ENCODE measurements around the gene TMX1.
"Not testable (repeated sequence)": the region's sequence is repeated elsewhere in the genome, so short reads cannot be mapped to it uniquely, and the experiment has no call there.

The TMX1 gene, protein sequence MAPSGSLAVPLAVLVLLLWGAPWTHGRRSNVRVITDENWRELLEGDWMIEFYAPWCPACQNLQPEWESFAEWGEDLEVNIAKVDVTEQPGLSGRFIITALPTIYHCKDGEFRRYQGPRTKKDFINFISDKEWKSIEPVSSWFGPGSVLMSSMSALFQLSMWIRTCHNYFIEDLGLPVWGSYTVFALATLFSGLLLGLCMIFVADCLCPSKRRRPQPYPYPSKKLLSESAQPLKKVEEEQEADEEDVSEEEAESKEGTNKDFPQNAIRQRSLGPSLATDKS

DNA sequence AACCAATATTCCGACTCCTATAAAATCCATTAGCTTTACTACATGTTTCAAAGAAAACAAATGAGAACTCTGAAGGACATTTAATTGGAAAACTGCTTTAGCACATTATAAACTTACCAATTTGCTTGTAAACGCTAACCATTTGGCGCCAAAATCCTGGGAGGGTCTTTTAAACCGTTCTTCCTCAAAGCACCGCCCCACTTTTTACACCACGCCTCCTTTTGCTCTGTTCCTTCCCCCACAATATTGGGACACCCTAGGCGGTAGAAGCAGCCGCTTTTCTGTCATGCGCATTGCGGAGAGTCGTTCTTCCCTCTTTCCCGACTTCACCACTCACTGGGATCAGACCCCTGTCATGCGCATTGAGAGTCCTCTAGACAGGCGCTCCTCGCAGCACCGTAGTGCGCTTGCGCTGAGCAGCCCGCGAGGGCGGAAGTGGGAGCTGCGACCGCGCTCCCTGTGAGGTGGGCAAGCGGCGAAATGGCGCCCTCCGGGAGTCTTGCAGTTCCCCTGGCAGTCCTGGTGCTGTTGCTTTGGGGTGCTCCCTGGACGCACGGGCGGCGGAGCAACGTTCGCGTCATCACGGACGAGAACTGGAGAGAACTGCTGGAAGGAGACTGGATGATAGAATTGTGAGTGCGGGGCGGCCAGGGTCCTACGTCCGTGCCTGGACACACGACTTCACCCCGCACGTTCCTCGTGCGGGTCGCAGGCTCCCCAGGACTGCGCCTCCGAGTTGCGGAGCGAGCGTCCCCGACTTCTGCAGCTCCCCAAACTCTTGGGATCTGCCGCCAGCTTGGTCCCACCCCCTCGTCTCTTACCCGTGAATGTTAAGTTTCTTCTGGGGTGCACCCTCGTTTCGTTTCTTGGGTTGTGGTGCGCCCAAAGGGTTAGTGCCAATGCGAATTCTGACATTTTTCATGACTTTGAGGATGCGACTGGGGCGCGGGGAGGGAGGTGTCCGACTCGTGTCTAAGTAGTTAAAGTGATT lies at the start of gene TMX1:
Gene TMX1 (plus strand): TSS at position 435 of the 991 bp plus-strand sequence. CDS start 46 bp downstream, at position 481.
- DNase-seq (ENCODE audit: low read depth in 2 of 2), result peak; percentile 98 to 99

DNA sequence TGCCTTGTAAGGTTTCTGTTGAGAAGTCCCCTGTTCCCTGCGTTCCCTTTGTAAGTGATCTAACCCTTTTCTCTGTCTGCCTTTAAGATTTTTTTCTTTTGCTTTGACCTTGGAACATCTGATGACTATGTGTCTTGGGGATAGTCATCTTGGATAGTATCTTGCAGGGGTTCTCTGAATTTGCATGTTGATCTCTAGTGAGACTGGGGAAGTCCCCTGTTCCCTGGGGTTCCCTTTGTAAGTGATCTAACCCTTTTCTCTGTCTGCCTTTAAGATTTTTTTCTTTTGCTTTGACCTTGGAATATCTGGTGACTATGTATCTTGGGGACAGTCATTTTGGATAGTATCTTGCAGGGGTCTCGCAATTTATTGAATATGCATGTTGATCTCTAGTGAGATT lies 38.2 kb upstream of the TMX1 start:
- DNase-seq (ENCODE audit: low read depth in 2 of 2), result no peak

DNA sequence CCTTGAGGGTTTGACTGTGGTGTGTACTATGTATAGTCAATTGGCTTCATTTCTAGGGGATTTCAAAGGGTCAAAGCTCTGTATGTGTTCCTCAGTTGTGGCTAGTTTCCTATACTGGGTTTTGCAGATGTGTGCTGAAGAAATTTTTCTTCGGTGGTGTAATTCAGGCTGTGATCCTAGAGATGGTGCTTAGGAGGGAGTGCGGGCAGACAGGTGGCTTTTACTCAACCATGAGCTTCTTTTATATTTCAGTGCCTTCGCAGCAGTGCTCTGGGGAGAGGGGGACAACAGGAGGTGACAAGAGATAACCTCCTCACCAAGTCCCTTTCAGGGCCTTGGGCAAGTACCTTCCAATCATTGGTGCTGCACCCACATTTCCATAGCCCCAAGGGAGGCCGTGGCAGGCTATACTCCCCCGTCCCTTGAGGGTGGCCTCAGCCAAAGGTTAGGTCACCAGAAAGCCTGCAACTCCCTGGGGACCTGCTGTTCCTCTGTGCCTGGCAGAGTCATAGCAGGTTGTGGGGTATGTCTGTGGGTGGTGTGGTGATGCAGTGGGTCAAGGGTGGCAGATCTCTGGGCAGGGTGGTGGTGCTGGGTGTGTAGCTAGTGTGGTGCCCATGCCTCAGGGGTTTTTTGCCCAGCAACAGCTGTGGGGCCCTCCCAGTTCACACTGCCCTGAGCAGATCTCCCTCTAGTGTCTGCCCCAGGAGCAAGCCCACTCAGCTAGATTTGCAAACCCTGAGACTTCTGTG lies 37.0 kb upstream of the TMX1 start:
- DNase-seq (ENCODE audit: low read depth in 2 of 2), result no peak

DNA sequence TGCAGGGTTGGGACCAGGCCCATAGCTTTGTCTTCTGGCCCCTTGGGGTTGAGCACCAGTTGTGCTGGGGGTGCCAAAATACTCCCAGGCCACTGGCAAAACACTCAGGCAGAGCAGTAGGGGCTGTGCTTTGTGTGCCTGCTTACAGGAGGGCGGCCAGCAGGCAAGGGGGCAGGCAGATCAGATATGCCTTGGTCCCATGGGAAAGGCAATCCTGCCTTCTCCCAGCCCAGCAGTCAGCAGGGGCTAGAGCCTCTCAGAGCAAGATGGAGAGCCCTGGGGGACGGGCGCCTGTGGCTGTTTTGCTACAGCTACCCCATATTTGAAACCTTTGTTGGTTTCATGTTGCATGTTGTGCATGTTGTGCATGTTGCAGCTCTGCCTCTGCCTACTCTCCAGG lies 36.2 kb upstream of the TMX1 start:
- no peak for DNase-seq (ENCODE audit: low read depth in 2 of 2)

DNA sequence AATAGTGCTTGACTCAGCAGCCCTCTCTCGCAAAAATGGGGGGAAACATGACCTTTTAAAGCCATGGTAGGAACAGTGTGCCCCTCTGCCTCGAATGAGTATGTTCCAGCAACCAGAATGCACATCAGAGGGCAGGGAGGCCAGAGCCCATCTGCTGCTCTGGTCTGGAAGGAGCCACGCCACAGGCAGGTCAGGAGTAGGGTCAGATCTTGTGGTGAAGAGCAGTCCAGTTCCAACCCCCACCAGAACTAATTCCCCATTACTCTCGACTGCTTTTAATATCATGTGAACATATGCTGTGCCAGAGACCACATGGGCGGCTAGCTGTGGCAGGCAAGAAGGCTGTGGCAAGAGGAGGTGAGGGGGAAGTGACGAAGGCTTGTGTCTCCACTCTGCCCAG lies 34.6 kb upstream of the TMX1 start:
- no peak for DNase-seq (ENCODE audit: low read depth in 2 of 2)

DNA sequence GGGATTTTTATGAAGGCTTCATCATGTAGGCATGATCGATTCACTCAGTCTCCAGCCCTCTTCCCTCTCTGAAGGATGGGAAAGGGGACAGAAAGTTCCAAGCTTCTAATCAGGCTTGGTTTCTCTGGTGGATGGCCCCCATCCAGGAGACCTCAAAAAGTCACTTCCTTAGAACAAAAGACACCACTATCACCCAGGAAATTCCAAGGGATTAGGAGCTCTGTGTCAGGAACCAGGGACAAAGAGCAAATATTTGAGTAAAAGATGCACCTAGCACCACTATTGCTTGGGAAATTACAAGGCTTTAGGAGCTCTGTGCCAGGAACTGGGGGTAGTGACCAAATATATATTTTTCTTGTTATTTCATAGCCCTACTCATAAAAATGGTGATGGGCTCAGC lies 33.6 kb upstream of the TMX1 start:
- no peak for DNase-seq (ENCODE audit: low read depth in 2 of 2)

DNA sequence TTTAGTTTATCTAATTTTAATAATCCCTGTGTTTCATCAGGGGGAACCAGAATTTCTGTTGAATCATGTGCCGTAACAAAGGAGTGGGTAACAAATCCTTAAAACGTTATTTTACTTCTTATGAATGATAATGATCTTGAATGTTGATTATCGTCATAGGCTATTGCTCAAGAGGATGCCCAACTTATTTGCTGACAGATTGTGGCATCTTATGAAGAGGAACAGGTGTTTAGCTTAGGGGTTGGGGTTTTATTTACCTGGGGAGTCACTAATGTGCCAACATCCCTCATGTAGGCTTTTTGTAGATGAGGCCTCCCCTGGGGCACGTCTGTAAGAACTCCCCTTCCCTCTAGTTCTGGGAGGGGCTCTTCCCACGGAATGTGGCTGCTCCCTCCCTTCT lies 32.4 kb upstream of the TMX1 start:
- DNase-seq (ENCODE audit: low read depth in 2 of 2), result no peak

DNA sequence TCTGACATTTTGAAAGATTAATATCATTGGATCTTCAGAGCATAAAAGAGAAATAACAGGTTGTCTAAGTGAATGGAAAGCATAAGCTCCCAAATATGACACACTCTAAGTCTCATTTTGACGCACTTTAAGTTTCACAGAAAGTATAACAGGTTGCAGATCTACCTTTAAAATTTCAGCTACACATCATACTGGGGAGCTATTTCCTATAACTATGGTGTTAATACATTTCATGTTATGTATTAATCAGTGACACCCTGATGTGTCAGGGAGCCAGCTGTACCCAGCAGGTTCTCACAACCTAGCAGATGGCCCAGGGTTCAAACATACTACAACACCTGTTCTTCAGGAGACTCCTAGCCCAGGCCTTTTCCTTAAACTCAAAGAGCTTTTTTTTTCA lies 31.1 kb upstream of the TMX1 start:
- DNase-seq (ENCODE audit: low read depth in 2 of 2), result no peak

DNA sequence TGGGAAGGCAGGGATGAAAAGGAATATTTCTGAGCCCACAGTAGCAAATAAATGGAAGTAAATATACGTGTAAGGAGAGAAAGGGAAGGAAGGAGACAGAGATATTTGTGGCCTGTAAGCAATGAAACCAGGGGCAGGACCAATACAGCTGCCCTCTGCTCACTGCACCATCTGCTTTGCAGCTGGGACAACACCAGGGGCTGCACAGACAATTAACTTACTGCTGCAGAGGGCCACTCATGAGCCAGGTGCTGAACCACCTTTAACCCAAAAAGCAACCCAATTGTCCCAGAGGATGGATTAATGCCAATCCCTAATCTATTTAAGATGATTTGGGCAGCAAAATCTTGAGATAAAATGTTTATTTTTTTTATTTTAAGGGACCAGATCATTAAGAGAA lies 30.6 kb upstream of the TMX1 start:
- no peak for DNase-seq (ENCODE audit: low read depth in 2 of 2)

DNA sequence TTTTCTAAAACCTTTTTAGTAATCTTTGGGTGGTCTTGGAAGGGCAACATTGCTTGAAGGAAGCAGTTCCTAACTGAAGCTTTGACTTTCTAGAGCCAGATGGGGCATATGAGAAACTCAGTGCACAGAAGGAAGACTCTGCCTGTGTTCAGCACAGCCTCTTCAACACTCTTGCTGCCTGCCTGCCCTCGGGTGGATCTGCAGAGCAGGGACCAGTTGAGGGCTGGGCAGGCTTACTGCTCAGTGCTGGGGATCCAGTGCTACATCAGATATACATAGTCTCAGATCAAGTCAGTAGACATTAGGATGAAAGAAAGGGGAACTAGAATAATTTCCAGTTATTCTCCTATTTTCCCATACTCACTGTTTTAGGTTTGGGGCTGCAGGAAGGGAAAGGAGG lies 29.5 kb upstream of the TMX1 start:
- no peak for DNase-seq (ENCODE audit: low read depth in 2 of 2)

DNA sequence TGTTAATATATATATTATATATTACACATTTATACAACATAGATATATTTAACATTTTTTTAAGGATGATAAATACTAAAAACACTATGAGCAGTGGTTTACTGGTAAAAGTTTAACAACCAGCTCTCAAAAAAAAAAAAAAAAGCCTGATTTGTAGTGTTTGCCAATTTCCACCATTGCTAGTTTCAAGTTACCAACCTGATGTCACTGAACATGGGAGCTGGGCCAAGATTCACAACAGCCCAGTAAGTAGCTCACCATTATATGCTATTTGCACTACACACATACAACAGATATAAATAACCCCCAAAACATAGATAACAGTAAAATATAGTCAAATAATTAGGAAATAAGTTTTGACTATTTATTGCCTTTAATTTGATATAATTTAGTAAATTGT lies 28.9 kb upstream of the TMX1 start:
- DNase-seq (ENCODE audit: low read depth in 2 of 2), result peak in 1 of 2 experiments; percentile 1

DNA sequence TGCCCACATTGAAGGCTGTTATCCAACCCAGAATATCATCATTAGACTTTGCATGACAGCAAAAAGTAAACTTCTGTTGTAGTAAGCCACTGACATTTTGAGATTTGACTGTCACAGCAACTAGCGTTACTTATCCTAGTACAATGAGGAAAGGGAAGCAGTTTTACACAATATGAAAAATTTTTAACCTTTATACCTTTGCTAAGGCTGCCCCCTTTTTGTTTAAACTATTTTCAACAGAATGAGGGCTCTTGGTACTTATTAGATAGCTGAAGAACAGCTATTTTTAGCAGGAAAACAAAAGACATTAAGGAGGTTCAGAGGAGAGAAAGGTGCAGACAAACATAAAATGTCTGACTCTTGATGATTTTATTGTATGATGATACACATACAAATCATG lies 23.4 kb upstream of the TMX1 start:
- no peak for DNase-seq (ENCODE audit: low read depth in 2 of 2)

DNA sequence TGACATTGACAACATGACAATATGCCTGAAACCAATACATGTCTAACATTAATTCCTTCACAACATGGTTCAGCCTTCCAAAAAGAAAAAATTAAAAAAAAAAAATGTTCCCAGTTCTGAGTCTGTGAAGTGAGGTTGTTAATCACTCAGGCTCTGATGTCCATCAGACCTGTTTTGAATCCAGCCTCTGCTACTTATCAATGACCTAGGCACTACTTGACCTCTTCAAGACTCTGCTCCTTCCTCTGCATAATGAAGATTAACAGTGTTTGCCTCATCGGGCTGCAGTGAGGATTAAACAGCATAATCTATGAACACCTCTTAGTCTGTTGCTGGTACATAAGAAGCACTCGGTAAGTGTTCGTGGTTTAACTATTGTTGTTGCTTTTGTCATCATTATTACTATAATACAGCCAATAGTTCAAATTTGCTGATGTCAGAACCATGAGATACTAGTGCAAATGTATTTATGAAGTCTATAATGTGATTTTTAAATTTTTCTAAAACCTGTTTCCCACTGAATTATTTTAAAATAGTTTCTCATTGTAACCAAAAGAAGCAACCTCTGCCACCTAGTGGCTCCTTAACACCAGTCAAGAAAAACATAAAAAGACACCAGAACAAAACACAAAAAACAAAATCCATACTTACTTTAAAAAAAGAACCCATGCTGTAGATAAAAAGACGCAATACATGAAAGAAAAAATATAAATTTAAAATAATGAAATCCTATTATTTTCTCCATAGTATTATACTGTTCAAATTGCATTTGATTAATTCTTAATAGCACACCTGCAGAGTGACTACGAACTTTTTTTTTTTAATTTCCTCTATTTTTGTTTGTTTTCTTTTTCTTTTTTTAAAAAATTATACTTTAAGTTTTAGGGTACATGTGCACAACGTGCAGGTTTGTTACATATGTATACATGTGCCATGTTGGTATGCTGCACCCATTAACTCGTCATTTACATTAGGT lies 20.3 kb upstream of the TMX1 start:
- peak in 1 of 2 experiments; percentile 7 for DNase-seq (ENCODE audit: low read depth in 2 of 2)

DNA sequence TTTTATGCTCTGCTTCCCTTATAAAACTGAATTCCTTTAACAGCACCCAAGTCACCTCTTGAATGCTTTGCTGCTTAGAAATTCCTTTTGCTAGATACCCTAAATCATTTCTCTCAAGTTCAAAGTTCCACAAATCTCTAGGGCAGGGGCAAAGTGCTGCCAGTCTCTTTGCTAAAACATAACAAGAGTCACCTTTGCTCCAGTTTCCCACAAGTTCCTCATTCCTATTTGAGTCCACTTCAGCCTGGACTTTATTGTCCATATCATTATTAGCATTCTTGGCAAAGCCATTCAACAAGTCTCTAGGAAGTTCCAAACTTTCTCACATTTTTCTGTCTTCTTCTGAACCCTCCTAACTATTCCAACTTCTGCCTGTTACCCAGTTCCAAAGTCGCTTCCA lies 16.6 kb upstream of the TMX1 start:
- DNase-seq (ENCODE audit: low read depth in 2 of 2), result not testable (repeated sequence)

DNA sequence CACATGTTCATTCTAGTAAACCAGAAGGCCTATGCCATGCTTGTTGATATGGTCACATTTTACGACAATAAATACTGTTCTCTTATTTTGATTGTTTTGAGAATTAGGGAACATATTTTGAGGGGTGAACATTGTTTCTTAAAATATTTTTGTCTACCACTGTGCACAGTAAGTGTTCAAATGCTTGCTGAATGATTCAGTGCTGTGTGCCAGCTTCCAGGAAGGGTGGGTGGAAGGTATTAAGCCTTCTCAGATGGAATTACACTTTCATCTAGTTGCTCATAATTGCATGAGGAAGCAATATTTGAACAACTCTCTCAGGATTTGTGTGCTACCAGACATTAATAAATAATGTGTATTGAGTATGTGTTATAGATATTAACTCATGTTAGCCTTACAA lies 15.5 kb upstream of the TMX1 start:
- no peak for DNase-seq (ENCODE audit: low read depth in 2 of 2)

DNA sequence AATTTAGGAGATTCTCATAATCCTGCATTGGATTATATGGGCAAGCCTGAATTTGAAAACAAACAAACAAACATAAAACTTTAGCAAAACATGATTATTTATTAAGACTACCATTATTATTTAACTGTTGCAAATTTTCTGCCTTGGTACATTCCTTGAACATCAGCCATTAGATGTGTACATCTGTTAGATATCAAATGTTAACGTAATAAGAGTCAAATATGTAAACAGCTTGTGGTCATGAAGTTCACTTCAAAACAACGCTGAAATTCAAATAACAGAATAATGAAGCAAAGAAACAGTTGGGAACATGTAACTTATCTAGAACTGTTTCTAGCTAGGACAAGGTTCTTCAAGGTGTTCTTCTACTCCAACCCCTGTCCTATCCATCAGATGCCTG lies 14.3 kb upstream of the TMX1 start:
- DNase-seq (ENCODE audit: low read depth in 2 of 2), result peak in 1 of 2 experiments; percentile 0

DNA sequence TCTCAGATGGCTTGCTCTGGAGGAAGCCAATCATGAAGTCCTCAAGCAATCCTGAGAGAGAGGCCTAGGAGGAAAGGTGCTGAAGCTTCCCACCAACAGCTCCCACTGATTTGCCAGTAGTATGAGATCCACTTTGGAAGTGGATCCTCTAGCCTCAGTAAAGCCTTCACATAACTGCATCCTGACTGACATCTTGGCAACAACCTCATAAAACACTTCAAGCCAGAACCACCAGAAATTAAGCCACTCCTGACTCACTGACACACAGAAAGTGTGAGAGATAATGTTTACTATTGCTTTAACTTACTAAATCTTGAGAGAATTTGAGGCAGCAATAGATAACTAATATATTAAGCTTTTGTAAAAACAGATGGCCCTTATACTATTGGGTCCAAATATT lies 11.7 kb upstream of the TMX1 start:
- no peak for DNase-seq (ENCODE audit: low read depth in 2 of 2)

DNA sequence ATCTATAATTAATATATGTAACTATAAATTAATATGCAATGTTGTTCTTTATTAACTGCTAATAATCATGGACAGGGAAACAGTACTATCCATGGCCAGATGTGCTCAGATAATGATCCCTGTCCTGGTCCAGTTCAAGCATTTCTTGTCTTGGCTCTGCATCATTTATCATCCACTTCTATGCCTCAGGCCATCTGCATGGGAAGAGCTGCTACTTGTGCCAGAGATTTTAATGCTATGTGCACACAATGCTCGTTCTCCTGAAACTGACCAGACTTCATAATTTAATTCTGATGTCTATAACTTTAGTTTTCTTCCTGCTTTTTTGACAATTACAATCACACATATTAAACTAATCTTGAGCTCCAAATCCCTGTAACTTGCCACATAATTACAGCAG lies 11.2 kb upstream of the TMX1 start:
- no peak for DNase-seq (ENCODE audit: low read depth in 2 of 2)

DNA sequence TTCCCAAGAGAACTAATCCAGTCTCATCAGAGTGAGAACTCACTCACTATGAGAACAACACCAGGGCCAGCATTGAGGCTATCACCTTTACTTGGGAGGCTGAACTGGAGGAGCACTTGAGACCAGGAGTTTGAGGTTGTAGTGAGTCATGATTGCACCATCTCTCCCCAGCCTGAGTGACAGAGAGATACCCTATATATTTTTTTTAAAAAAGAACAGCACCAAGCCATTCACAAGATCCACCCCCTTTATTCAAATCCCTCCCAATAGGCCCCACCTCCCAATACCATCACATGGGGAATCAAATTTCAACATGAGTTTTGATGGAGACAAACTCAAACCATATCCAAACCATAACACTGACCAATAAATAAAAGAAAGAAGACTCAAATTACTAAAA lies 3.7 kb upstream of the TMX1 start:
- peak in 1 of 2 experiments; percentile 2 for DNase-seq (ENCODE audit: low read depth in 2 of 2)

DNA sequence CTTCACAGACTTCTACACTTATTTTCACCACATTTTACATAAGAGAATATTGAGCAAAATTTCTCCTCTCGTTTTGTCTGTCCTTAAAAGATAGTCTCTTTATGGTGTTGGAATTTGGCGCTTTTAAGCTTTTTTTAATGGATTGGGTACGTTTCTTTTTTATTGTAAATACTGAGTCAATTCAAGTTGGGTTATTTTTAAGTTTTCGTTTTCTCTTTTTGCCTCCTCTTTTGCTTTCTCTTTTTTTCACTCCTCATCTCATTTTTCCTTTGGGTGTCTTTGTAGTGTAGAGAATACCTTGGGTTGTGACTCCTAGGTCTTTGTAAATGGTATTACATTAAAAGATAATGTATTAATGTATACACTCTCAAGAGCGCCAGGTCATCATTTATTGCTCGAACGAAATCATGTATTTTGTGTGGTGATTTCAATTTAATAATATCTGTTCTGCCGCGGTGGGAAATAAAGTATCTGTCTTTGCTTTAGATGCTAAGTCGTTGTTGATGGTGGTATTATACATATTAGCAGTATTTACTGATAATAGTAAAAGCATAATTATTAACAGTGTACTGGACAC lies 845 bp downstream of the TMX1 start:
- DNase-seq (ENCODE audit: low read depth in 2 of 2), result no peak

All from fibroblast of skin of left quadriceps (primary cell).